ENCODE results near the gene LITAF. TPM values are rescaled to one million over a fixed set of nuclear protein-coding genes. Genes with fewer than 3 reads are reported as not detected.
"Not testable (repeated sequence)": the region's sequence is repeated elsewhere in the genome, so short reads cannot be mapped to it uniquely, and the experiment has no call there.

Gene LITAF
- total RNA-seq, 1 donor from 2014 or later, result 191 TPM

- no peak for DNase-seq (ENCODE audit: low spot score)
Observed at GRCh38 chr16:11602321-11602720, 15.6 kb upstream of the LITAF start.

- no peak for DNase-seq (ENCODE audit: low spot score)
Observed at GRCh38 chr16:11601911-11602310, 15.2 kb upstream of the LITAF start.

- DNase-seq (ENCODE audit: low spot score), result no peak
Observed at GRCh38 chr16:11601425-11601824, 14.7 kb upstream of the LITAF start.

- no peak for DNase-seq (ENCODE audit: low spot score)
Observed at GRCh38 chr16:11599579-11599978, 12.9 kb upstream of the LITAF start.

GRCh38 chr16:11597235-11598095 lies 10.7 kb upstream of the LITAF start:
- no peak for DNase-seq (ENCODE audit: low spot score)

- DNase-seq (ENCODE audit: low spot score), result no peak
Observed at GRCh38 chr16:11596572-11597226, 10.0 kb upstream of the LITAF start.

GRCh38 chr16:11593581-11593980 lies 6.9 kb upstream of the LITAF start:
- DNase-seq (ENCODE audit: low spot score), result no peak

GRCh38 chr16:11593076-11593475 lies 6.4 kb upstream of the LITAF start:
- DNase-seq (ENCODE audit: low spot score), result not testable (repeated sequence)

- not testable (repeated sequence) for DNase-seq (ENCODE audit: low spot score)
Observed at GRCh38 chr16:11591630-11592029, 4.9 kb upstream of the LITAF start.

- DNase-seq (ENCODE audit: low spot score), result no peak
Observed at GRCh38 chr16:11589198-11589550, 2.5 kb upstream of the LITAF start.

GRCh38 chr16:11588321-11589197 lies 1.8 kb upstream of the LITAF start:
- DNase-seq (ENCODE audit: low spot score), result no peak

- no peak for DNase-seq (ENCODE audit: low spot score)
Observed at GRCh38 chr16:11587643-11588247, 1.0 kb upstream of the LITAF start.

GRCh38 chr16:11586378-11586855 lies 302 bp downstream of the LITAF start:
- DNase-seq (ENCODE audit: low spot score), result no peak

GRCh38 chr16:11585460-11586377 lies 1.0 kb downstream of the LITAF start:
- no peak for DNase-seq (ENCODE audit: low spot score)

- no peak for DNase-seq (ENCODE audit: low spot score)
Observed at GRCh38 chr16:11583889-11584565, 2.7 kb downstream of the LITAF start.

GRCh38 chr16:11583166-11583565 lies 3.6 kb downstream of the LITAF start:
- no peak for DNase-seq (ENCODE audit: low spot score)

- no peak for DNase-seq (ENCODE audit: low spot score)
Observed at GRCh38 chr16:11582157-11582814, 4.4 kb downstream of the LITAF start.

GRCh38 chr16:11581678-11582077 lies 5.0 kb downstream of the LITAF start:
- no peak for DNase-seq (ENCODE audit: low spot score)

Data from mesenteric fat pad (tissue), 1 donor.